Measurements from ENCODE around the gene SMPD1.

- TF ChIP-seq CTCF (IDR thresholded peaks at IDR 0.05; ENCODE audit: insufficient read depth, low read depth, low read length): no peak
- no peak for TF ChIP-seq EZH2 (IDR thresholded peaks at IDR 0.05; ENCODE audit: insufficient read depth, low read length)
Observed at GRCh38 chr11:6350043-6350442, 40.2 kb upstream of the SMPD1 start.
